GM19397 (cell line): ENCODE data around the gene GAS2.

Experiments used
- ATAC-seq: cut with Tn5 transposase; IDR thresholded peaks from one replicate; pipeline ENCODE4 v1.9.1; 2021; ENCODE audit warnings: mild to moderate bottlenecking, moderate library complexity; ENCODE audit not compliant: unreplicated experiment

Gene GAS2

GRCh38 chr11:22725079-22725478, 58.7 kb downstream of the GAS2 start:
- ATAC-seq = no peak

DNA sequence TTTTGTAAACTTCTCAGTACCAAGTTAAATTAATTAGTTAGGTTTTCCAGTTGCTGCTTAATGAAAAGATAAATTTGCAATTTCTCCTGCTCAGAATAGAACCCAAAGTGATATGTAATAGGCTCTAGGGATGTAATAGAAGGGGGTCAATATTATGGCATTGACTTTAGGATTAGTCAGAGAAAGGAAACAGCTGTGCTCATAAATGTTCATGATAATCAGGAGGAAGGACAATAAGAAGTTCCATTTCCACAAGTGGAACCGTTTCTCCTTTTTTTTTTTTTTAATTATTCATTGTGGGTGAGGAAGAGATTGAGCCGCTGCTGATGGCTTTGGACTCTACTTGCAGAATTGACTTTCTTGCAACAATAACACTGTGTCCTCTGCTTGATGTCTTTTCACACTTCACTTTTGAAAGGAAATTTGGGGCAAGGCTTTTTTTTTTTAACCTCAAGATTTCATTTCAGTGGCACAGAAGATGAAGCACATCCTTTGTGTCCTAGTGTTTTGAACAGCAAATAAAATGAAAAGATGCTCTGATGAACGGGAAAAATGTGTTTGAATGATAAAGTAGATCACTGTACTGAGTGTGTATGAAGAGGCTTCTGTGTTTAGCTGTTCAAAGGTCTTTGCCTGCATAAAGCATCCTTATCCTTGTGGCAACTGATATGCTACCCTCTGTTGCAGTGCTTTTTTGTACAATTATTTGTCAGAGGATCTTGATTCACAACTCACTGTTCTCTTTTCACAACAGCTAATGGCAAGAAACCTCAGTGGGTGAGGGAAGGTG, 62.4 kb downstream of the GAS2 start:
- ATAC-seq = no peak

- ATAC-seq = no peak
Observed at GRCh38 chr11:22730319-22730718, 63.9 kb downstream of the GAS2 start.

GRCh38 chr11:22732588-22732987, 66.2 kb downstream of the GAS2 start:
- no peak for ATAC-seq

- no peak for ATAC-seq
Observed at GRCh38 chr11:22733475-22734248, 67.3 kb downstream of the GAS2 start.

DNA sequence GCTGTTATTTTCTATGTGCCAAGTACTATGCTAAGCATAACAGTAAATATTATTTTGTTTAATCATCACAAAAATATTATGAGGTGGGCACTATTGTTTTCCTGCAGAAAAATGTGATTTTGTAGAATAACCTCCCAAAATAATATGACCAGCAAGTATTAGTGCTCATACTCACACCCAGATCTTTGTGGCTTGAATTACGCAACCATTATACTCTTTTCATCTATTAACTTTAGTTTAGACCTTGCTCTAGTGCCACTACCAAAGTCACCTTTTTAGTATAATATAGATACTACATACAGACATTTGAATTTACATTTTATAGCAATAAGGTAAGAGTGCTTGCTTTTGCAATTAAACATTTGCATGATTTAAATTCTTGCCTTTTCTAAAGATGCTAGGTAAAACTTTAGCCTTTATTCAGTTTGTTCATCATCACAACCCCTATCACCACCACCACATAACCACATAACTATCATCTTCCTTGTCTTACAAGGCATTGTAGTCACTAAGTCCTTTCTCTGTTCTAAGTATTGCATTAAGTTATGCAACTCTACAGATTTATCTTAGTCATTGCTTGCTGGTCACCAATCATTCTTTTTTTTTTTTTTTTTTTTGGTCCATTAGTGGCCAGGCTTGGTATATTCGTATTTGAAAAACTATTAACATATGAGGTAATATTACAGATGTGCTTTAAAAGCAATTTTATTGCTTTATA, 68.4 kb downstream of the GAS2 start:
- no peak for ATAC-seq

- ATAC-seq = no peak
Observed at GRCh38 chr11:22742157-22742613, 75.8 kb downstream of the GAS2 start.

DNA sequence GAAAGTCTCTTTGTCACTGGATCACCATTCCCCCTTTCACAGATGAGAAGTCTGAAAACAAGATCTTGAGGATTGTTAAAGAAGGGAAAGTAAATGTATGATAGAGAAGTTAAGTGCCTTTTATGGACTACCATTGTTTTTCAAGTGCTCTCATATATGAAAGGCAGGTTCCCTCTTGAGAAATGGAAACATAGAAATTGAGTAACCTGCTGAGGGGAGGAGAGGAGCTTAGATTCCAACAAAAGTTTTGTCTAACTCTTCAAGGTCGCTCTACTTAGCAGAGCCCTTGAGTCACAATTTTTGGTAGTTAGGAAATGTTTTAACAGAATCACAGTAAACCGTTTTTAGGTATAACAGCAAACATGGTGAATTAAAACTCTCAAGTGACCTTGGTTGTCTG, 83.1 kb downstream of the GAS2 start:
- ATAC-seq = no peak

- no peak for ATAC-seq
Observed at GRCh38 chr11:22752908-22753310, 86.5 kb downstream of the GAS2 start.

- no peak for ATAC-seq
Observed at GRCh38 chr11:22753416-22753815, 87.0 kb downstream of the GAS2 start.

DNA sequence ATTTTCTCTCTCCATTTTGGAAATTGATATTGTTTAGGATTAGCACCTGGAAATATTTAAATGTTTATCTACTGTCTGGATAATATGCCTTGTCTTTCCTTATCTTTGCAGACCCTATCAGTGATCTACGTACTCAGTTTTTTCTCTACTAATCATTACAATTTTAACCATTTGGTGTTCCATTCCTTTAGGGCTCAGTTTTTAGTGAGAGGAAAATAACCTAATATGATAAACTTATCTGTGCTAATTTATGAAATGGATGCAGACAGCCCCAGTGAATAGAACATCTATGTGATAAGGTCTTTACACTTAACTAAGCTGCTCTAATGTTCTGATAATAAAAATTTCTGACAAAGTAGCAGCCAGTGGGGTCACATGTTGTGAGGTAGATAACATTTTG, 94.7 kb downstream of the GAS2 start:
- ATAC-seq = no peak

GRCh38 chr11:22763166-22763565, 96.8 kb downstream of the GAS2 start:
- ATAC-seq = no peak

- ATAC-seq = no peak
Observed at GRCh38 chr11:22764735-22765134, 98.3 kb downstream of the GAS2 start.

GRCh38 chr11:22768281-22768680, 101.9 kb downstream of the GAS2 start:
- ATAC-seq = no peak

- no peak for ATAC-seq
Observed at GRCh38 chr11:22769081-22769480, 102.7 kb downstream of the GAS2 start.

DNA sequence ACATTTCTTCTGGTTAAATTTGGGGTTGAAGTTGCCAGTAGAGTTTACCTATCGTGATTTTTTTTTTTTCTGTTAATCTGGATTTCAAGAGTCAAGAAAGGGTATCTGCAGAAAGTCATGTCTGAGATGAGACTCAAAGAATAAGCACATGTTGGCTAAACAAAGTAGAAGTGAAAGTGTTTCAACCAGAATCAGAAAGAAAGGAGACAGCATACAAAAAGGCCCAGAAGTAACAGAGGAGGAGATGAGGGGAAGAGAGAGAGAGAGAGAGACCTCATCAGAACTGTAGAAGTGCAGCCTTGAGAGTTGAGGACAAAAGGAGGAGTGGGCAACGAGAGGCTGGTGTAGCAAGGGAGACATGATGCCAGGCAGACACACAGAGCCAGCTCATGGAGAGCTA, 108.3 kb downstream of the GAS2 start:
- ATAC-seq = peak; percentile 52

DNA sequence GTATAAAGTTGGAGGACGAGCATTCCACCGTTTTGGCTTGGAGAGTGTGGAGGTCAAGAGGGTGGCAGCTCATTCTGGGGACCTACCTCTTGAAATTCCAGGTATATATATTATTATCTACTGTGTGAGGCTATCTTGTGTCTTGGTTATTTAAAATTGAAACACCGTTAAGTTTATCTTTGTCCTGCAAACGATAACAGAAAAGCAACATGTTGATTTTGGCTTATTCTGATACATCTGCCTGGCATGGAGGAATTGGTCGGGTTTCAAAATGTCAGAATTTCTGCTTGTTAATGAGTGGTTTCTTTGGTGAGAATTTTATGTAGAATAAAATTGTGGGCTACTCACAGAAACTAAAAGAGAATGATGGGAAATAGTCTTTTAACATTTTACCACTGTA, 108.8 kb downstream of the GAS2 start:
- ATAC-seq = no peak

DNA sequence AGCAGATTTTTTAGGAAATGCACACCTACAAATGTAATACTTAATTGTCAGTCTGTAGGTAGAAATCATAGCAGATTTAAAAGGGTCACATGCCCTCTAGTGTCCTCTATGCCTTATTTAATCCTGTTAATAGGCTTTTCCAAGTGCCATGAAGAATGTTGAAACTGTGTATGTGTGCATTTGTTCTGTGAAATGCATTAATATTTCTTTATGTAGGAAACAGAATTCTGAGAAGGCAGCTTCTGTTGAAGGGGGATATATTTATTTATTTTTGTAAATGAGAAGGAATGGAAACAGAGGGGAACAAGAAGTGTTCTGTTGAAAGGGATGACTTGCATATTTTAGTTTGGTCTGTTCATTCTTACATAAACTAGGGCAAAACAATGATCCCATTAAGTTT, 112.2 kb downstream of the GAS2 start:
- no peak for ATAC-seq

- ATAC-seq = no peak
Observed at GRCh38 chr11:22779850-22780249, 113.4 kb downstream of the GAS2 start.

DNA sequence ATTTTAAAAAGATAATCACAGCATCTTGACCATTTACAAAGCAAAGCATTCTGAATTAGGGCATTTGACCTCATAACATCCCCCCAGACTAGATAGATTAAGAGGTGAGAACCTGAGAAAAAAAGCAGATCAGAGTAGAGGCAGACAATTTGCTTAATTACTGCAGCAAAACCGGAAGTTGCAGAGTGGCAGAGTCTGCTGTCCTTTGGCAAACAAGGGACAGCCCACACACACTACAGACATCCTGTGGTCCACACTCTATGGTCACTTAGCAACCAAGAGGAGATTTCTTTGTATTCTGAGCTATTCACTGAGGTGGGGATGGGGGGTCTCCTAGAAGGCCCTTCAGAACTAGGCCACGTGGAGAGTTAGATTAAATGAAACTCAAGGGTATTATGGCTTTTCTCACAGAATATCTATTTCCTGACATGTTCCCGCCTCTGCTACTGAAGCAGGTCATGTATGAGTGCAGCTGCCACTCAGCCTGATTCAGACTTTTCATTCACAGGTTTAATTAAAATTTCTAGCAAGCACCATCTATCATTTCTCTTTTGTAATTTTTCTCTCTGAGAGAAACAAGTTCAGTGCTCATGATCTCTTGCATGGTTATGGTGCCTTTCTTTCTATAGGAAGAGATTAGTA, 114.7 kb downstream of the GAS2 start:
- ATAC-seq = peak; percentile 96

GRCh38 chr11:22785251-22785650, 118.8 kb downstream of the GAS2 start:
- no peak for ATAC-seq
